Stimulated activated naive CD4-positive, alpha-beta T cell treated with Interleukin-2 at 50 U/mL for 16 hours (primary cell): ENCODE results near the gene ASS1.

ENCODE experiments used
- DNase-seq: peaks from one replicate; lab custom pipeline; 2025; lab: John Stamatoyannopoulos, UW

The ASS1 gene

GRCh38 chr9:130454096-130454811, 9.5 kb downstream of the ASS1 start:
- DNase-seq, result no peak

DNA sequence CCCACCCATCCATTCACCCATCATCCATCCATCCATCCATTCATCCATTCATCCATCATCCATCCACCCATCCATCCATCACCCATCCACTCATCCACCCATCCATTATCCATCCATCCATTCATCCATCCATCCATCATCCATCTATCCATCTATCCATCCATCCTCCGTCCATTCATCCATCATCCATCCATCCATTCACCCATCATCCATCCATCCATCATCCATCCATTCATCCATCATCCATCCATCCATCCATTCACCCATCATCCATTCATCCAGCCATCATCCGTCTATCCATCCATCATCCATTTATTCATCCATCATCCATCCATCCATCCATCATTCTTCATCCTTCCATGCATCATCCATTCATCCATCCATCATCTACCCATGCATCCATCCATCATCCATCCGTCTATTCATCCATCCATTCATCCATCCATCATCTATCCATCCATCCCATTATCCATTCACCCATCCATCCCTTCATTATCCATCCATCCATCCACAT, 10.1 kb downstream of the ASS1 start:
- no peak for DNase-seq

DNA sequence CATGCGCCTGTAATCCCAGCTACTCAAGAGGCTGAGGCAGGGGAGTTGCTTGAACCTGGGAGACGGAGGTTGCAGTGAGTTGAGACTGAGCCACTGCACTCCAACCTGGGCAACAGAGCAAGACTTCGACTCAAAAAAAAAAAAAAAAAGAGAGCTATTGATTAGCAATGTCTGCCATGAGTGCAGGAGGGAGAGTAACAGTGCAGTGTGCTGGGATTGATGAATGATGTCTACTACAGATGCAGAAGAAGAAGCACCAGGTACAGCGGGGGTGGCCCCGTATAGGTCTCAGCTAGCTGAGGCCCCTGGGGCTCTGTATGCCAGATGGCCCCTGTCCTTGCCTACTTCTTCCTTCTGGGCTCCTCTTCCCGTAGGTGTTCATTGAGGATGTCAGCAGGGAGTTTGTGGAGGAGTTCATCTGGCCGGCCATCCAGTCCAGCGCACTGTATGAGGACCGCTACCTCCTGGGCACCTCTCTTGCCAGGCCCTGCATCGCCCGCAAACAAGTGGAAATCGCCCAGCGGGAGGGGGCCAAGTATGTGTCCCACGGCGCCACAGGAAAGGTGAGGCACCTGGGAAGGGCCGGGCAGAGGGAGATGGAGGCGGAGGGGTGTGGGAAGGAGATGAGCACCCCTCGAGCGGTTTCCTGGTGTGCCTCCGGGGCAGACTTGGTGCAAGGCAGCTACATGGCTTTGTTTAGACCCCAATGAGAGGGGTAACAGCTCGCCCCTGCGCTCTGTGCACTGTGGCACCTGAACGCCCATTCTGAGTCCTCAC, 13.5 kb downstream of the ASS1 start:
- no peak for DNase-seq

- no peak for DNase-seq
Observed at GRCh38 chr9:130458804-130459067, 14.0 kb downstream of the ASS1 start.

- DNase-seq, result no peak
Observed at GRCh38 chr9:130459151-130459550, 14.4 kb downstream of the ASS1 start.

DNA sequence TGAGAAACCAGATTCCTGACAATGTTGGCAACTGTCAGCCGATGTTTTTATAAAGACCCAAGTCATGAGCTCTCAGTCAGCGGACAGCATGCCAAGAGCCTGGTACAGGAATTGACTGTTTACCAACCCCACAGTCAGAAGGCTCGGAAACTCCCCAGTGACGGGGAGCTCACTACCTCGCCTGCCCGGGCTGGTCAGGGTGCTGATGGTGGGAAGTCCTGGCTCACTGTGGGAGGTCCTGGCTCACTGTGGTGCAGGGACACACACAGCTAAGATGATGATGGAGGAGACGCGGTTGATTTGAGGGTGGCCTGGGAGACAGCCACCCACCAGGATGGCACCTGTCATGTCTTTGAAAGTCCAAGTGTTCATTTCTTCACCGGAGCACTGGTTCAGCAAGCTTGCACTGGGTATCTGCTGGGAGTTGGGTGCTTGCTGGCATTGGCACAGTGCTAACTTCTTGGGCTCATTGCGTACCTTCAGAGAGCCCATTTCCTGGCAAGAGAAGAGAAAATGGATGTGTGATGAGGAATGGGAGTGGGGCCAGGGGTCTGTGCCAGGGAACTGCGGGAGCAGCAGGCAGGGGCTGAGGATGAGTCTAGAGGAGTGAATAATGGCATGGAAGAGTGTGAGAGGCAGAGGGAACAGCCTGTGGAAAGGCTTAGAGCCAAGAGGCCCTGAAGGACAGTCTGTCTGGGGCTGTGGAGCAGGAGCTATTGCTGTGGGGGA, 15.3 kb downstream of the ASS1 start:
- no peak for DNase-seq

- peak; percentile 55 for DNase-seq
Observed at GRCh38 chr9:130461218-130461630, 16.5 kb downstream of the ASS1 start.

DNA sequence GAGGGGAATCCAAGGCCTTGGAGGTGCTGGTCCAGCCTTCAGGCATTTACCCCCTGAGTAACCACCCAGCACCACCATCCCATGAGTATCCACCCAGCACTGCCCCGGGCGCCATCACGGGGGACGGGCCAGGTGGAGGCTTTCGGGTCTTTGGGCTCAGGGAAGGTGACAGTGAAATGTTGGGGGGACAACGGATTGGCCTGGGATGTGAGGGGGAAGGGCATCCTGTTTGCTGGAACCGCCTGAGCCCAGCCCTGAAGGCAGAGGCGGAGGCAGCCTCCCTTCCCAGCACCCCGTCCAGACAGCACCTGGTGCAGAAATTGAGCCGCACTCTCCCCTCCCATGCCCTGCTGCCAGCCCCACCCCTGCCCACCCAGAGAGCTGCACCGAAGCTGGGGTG, 17.0 kb downstream of the ASS1 start:
- no peak for DNase-seq

DNA sequence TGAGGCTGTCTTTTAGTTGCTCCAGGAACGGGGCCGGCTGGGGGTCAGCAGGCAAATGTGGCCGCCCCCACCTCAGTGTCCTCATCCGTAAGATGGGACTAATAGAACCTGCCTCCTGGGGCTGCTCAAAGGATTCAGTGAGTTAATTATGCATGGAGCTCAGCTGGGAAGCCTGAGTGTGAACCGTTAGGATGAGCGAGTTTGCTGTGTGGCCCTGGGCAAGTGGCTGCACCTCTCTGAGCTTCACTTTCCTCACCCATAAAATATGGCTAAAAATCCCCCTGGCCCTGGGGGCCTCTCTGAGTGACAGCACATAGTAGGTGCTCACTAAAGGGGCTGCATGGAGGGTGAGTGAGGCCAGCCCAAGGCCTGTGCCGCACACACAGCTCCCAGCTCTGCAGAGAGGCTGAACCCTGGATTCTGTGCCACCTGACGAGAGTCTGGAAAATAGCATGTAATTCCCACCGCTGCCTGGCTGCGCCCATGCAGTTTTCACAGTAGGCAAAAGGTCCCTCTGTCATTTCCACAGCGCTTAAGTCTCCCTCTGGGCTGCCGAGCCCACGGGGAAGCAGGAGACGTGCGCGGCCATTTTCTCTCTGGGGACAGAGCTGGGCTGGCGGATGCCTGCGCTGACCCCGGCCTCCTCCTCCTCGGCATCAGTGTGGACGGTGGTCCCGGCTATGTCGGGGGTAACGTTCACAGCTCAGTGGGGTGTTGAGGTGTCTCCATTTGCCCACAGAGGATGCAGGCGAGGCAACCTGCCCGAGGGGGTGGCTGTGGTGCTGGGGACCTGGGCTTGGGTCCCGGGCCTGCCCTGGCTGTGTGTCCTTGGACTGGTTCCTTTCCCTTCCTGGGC, 18.2 kb downstream of the ASS1 start:
- no peak for DNase-seq

DNA sequence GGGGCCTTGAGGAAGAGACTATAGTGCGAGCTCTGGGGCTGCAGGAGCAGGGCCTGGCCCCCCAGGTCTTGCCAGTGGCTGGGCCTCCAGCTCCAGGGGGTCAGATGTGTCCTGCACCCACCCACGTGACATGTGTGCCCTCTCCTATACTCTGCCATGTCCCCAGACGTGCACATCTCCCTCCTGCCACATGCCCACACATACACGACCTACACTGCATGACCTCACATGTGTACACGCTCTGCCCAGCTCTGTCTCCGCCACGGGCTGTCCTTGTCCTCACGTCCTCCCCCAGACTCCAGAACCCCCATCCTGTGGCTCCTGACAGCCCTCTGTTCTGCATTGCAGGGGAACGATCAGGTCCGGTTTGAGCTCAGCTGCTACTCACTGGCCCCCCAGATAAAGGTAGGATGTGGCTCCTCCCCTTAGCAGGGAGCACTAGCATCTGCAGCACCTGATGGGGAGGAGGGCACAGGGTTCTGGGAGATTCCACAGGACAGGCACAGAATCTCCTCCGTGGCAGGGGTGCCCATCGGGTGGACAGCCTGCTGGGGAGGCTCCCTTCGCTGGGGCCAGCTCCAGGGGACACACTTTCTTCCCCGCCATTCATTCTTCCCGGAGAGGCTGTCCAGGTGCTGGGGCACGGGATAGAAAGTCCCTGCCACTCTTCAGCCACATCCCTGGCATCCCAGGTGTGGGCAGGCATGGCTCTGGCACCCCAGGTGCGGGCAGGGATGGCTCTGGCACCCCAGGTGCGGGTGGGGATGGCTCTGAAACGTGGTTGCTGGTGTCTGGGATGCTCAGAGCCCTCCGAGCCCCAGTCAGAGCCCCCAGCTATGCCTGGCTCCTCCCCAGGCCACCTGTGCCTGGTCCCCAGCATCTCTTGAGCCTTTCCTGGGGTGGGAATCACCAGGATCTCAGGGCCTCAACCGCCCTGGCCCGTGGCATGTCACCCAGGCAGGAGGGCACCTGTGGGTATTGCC, 19.3 kb downstream of the ASS1 start:
- DNase-seq, result no peak

DNA sequence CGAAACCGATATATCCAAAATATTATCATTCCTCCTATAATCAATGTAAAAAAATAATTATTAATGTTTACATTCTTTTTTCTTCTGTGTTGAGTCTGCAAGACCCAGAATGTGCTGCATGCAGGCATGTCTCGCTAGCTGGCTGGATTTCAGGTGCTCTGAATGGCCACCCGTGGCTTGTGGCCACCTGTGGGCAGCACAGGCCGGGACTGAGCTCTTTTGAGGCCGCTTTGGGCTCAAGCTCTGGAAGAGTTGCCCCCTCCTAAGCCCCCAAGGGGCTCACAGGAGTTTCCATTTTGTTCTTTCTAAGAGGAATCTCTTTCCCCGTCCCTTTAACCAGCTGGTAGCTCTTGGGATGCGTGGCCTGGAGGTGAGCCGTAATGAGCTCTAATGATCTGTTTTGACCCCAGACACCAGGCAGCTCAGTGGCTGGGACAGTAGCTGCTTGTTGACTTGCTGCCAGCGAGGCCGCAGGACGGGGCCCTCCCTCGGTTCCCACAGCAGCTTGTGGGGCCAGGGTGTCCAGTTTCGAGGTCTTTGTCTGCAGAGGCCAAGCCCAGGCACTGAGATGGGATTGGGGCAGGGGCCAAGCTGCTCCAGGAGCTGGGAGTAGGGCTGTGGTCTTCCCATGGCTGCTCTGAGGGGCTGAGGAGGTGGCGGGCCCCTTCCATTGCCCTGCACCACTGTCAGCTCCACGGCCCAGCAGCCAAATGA, 20.8 kb downstream of the ASS1 start:
- DNase-seq, result no peak

DNA sequence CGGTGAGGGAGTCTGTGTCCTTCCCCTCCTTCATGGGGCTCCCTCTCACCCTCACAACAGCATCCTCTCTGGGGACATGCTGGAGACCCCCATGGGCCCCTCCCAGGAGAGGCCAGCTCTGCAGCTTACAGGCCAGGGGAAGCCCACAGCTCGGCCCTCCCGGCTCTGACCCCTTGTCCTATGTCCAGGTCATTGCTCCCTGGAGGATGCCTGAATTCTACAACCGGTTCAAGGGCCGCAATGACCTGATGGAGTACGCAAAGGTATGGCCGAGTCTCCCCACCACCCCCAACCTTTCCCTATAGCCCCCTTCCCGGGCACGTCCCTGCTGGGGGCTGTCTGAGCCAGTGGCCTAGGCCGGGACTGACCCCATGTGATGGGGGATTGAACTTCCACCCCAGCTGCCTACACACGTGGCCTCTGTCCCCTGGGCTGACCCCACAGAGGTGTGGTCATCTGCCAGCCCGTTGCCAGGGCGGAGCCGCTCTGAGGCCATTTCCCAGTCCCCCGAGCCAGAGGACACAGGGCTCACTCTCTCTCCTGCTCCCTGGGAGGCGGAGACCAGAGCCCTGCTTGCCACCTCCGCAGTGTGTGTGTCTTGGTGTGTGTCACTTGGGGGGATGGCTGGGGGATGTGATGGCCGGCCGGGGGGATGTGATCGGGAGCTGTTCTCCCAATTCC, 21.9 kb downstream of the ASS1 start:
- no peak for DNase-seq

- no peak for DNase-seq
Observed at GRCh38 chr9:130467316-130467715, 22.6 kb downstream of the ASS1 start.

DNA sequence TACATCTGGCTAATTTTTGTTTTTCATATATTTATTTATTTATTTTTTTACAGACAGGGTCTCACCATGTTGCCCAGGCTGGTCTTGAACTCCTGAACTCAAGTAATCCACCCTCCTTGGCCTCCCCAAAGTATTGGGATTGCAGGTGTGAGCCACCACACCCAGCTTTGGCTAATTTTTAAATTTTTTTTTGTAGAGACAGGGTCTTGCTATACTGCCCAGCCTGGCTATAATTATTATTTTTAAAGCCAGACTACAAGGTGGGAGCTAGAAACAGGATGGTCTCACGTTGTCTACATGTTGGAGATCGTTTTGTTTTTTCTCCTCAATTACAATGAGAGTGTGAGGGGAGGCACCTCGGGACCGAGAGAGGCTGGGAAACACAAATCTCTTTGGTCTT, 23.8 kb downstream of the ASS1 start:
- no peak for DNase-seq

- no peak for DNase-seq
Observed at GRCh38 chr9:130470269-130470668, 25.5 kb downstream of the ASS1 start.

- no peak for DNase-seq
Observed at GRCh38 chr9:130470950-130471349, 26.2 kb downstream of the ASS1 start.

- DNase-seq, result no peak
Observed at GRCh38 chr9:130471411-130472183, 26.8 kb downstream of the ASS1 start.

GRCh38 chr9:130472184-130472705, 27.5 kb downstream of the ASS1 start:
- no peak for DNase-seq

GRCh38 chr9:130473009-130473408, 28.2 kb downstream of the ASS1 start:
- no peak for DNase-seq
